Umbilical cord (tissue), 2 donors: ENCODE results near the gene CACTIN. TPM values are rescaled to one million over a fixed set of nuclear protein-coding genes. Genes with fewer than 3 reads are reported as not detected.
"Not testable (repeated sequence)": the region's sequence is repeated elsewhere in the genome, so short reads cannot be mapped to it uniquely, and the experiment has no call there.

Experiments used
- DNase-seq: peaks from one replicate; pipeline ENCODE4 v3.0.0-alpha.2; 2015; ENCODE audit warnings: low spot score
- total RNA-seq: library from RNA; depleted of rRNA; stranded (reverse); fragments of >200 nt; gene quantifications from one replicate; pipeline ENCODE4 v1.2.3, GENCODE V29; 2014; ENCODE audit warnings: low replicate concordance; ENCODE audit not compliant: insufficient read depth

CACTIN gene
- total RNA-seq, 1 donor from 2014 or later, result 17.1 TPM

GRCh38 chr19:3663838-3664237, 37.2 kb upstream of the CACTIN start:
- DNase-seq, result no peak

GRCh38 chr19:3661284-3662238, 35.0 kb upstream of the CACTIN start:
- no peak for DNase-seq

- no peak for DNase-seq
These were observed 34.1 kb upstream of the CACTIN start for GRCh38 chr19:3660493-3661219.

GRCh38 chr19:3659746-3660112, 33.1 kb upstream of the CACTIN start:
- no peak for DNase-seq

GRCh38 chr19:3658870-3659745, 32.5 kb upstream of the CACTIN start:
- DNase-seq, result no peak

GRCh38 chr19:3658004-3658869, 31.6 kb upstream of the CACTIN start:
- DNase-seq, result no peak

- DNase-seq, result no peak
These were observed 30.8 kb upstream of the CACTIN start for GRCh38 chr19:3657395-3657769.

- no peak for DNase-seq
These were observed 30.3 kb upstream of the CACTIN start for GRCh38 chr19:3656747-3657394.

- DNase-seq, result no peak
These were observed 29.6 kb upstream of the CACTIN start for GRCh38 chr19:3656073-3656746.

- DNase-seq, result peak; percentile 85
These were observed 28.9 kb upstream of the CACTIN start for GRCh38 chr19:3655402-3656072.

- no peak for DNase-seq
These were observed 27.4 kb upstream of the CACTIN start for GRCh38 chr19:3653865-3654513.

- no peak for DNase-seq
These were observed 26.6 kb upstream of the CACTIN start for GRCh38 chr19:3653081-3653795.

GRCh38 chr19:3652422-3652821, 25.8 kb upstream of the CACTIN start:
- DNase-seq, result no peak

- DNase-seq, result no peak
These were observed 25.1 kb upstream of the CACTIN start for GRCh38 chr19:3651684-3652083.

- no peak for DNase-seq
These were observed 23.3 kb upstream of the CACTIN start for GRCh38 chr19:3649888-3650287.

- no peak for DNase-seq
These were observed 21.7 kb upstream of the CACTIN start for GRCh38 chr19:3648037-3648905.

GRCh38 chr19:3647102-3647501, 20.5 kb upstream of the CACTIN start:
- DNase-seq, result not testable (repeated sequence)
